HG03520 (cell line): ENCODE data around the gene TNRC6A.

Source experiments
- ATAC-seq: cut with Tn5 transposase; IDR thresholded peaks from one replicate; pipeline ENCODE4 v1.9.1; 2021; ENCODE audit warnings: mild to moderate bottlenecking, moderate library complexity; ENCODE audit not compliant: unreplicated experiment

TNRC6A gene

DNA sequence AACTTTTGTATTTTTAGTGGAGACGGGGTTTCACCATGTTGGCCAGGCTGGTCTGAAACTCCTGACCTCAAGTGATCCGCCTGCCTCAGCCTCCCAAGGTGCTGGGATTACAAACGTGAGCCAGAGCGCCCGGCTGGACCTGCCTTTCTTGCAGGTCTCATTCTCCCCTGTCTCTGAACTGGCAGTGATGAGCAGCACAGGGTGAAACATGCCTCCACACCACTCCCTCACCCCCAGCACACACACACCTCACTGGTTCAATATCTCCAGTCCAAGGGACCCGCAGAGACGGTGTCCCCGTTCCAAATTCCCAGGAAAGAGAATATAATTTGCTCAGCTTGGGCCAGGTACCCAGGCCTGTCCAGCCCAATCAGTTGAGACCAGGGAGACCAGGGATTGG lies 139.6 kb downstream of the TNRC6A start:
- ATAC-seq, result no peak

DNA sequence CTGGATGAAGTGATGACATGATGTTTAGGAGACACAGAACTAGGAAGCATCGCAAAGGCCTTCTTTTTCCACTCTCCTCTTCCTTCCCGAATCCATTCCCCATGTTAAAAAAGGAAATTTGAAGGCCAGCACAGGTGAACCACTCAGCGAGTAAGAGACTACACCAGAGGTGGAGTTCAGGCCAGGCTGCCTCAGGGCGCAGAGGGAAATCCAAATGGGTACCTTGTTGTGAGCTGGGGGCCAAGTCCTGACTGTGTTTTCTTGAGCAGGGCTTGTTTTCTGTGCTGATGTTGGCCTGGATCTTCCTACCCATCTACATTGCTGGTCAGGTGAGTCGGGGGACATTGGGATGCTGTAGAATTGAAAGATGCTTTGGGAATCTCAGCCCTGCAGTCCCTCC lies 142.4 kb downstream of the TNRC6A start:
- ATAC-seq, result no peak

DNA sequence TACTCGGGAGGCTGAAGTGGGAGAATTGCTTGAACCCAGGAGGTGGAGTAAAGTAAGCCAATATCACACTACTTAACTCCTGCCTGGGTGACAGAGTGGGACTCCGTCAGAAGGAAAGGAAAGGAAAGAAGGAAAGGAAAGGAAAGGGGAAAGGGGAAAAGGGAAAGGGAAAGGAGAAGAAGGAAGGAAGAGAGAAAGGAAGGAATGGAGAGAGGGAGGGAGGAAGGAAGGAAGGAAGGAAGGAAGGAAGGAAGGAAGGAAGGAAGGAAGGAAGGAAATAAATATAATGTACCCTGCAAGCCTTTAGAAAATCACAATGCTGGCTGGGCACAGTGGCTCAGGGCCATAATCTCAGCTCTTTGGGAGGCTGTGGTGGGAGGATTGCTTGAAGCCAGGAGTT lies 143.6 kb downstream of the TNRC6A start:
- ATAC-seq, result no peak

DNA sequence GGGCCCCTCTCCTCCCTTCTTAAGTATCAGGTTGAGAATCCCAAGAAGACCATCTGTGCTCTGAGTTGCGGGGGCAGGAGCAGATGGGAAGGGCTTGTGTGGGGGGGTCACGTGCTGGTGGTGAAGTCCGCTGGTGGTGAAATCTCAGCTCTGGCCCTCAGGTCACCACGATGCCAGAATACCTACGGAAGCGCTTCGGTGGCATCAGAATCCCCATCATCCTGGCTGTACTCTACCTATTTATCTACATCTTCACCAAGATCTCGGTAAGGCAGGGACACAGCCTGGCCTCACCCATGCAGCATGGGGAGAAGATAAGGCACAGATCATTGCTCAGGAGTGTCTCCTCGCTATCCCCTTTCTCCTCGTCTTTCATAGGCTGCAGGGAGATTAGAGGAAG lies 146.0 kb downstream of the TNRC6A start:
- ATAC-seq, result no peak
